NT2/D1 (cell line): Measurements from ENCODE around the gene CEP85L.

ENCODE experiments used
- SUZ12 ChIP-seq: IDR thresholded peaks from 2 replicates; pipeline ENCODE4 v1.6.1; 2011; ENCODE audit not compliant: insufficient read length, insufficient read depth; ENCODE audit errors: extremely low read depth
- YY1 ChIP-seq: IDR thresholded peaks from 2 replicates; pipeline ENCODE4 v1.6.1; 2011; ENCODE audit not compliant: insufficient read length, insufficient read depth
- ZNF274 ChIP-seq: IDR thresholded peaks from 2 replicates; pipeline ENCODE4 v1.6.1; 2011; ENCODE audit warnings: mild to moderate bottlenecking, low read depth, low read length

- no peak for TF ChIP-seq ZNF274
- no peak for TF ChIP-seq YY1
- no peak for TF ChIP-seq SUZ12
These were observed 186.8 kb downstream of the CEP85L start for GRCh38 chr6:118464620-118465019.
